Renal cortex interstitium (tissue), 11 donors: ENCODE data around the gene CTIF. TPM values are rescaled to one million over a fixed set of nuclear protein-coding genes. Genes with fewer than 3 reads are reported as not detected.

Experiments
- DNase-seq, 11 donors: peaks; one replicate each; pipeline ENCODE4 v3.0.0-alpha.2; 2013; ENCODE audit warnings: low read depth in 9 of 11, low spot score in 4 of 11; ENCODE audit errors: extremely low read depth in 1 of 11
- polyA plus RNA-seq, 3 donors: library from polyadenylated mRNA; unstranded; fragments of 120-200 nt; gene quantifications; one replicate each; pipeline ENCODE4 v1.2.1, GENCODE V29; 2013; ENCODE audit not compliant: insufficient read length in 3 of 3

Gene CTIF
- polyA plus RNA-seq, 3 donors: 17.9 to 26.5 (median 22.6) TPM

DNA sequence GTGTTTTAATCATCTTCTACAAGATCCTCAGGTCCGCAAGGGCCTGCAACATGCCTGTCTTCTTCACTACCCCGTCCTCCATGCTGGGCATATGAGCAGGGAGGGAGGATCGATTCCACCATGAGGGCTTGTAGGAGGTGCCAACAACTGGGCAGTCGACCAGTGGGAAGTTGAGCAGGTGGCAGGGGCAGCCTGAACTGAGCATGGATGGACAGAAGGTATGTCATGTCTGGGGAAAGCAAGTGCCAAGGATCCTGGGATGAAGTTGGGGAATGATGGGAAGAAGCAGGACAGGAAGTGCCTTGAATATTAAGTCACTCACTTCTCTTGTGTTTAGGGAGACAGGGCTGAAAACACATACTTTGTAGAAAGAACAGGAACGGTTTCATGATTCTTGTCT lies 44.7 kb downstream of the CTIF start:
- no peak for DNase-seq

DNA sequence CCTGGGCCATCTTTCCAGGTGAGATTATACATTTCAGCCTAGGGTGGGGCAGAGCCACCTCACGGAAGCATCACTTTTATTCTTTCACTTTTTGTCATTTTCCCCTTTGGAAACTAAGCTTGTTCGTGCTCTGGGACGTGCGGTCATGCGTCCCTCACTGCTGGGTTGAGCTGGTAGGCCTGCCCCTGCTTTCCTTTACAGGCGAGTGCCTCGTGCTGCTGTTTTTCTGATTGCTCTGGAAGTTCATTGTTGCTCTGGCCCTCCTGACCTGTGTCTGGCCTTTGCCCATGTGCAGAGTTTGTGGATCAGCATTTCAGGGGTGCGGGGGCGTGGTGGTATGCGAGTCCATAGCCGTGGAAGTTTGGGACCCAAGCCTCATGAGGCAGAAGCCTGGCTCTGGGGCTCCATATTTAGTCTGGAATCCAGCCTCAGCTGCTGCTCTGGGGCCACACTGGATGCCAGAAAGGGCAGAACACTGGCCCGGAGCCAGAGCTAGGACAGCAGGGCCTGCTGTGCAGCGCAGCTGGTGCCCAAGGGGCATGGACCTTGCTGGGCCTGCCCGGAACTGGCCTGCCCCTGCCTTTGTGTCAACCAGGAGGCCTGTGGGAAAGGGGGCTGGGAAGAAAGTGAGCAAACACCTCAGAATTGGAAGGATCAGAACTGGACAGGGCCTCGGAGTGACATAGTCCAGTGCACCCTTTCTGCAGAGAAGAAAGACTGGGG lies 51.1 kb downstream of the CTIF start:
- DNase-seq: no peak

DNA sequence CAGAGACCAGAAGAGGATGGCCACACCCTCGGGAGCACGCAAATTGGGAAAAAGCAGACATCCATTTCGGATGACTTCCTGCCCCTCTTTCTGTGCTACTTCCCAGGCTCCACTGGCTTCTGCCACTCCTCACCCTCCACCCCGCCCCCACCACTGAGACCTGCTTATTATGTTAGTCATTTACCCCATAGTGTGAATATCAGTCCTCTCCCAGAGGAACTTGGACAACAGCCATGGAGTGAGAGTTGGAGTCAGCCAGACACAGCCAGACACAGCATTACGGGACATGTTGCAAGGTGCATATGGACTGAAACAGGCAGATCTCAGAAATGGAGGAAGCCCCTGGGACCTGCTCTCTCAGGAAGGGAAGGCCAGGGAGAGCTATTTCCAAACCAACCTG lies 51.8 kb downstream of the CTIF start:
- no peak for DNase-seq

DNA sequence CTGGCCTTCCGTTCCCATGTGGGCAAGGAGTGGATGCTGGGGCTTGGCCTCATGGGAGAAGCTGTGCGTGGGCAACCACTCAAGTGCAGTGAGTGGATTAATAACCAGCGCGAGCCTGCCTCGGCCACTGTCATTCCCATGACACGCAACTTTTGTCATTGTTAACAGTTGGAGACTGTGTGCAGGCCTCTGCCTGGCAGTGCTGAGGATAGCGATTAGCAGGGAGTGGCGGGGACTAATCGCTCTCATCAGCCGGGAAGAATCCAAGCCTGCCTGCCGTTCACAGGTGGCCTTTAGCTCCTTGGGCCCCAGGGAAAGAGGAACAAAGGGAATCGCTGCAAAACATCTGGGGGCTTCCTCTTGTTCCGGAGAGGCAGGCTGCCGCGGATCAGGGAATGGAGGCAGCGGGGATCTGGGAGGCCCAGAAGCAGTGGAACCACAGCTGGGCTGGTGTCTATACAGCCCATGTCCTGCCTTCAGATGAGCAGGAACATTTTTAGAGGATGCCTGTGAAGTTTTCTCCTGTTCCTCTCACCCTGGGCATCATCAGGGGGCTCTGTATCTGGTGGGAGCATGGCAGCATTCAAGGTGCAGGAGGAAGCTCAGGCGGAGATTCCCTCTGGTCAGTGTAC lies 53.8 kb downstream of the CTIF start:
- no peak for DNase-seq

DNA sequence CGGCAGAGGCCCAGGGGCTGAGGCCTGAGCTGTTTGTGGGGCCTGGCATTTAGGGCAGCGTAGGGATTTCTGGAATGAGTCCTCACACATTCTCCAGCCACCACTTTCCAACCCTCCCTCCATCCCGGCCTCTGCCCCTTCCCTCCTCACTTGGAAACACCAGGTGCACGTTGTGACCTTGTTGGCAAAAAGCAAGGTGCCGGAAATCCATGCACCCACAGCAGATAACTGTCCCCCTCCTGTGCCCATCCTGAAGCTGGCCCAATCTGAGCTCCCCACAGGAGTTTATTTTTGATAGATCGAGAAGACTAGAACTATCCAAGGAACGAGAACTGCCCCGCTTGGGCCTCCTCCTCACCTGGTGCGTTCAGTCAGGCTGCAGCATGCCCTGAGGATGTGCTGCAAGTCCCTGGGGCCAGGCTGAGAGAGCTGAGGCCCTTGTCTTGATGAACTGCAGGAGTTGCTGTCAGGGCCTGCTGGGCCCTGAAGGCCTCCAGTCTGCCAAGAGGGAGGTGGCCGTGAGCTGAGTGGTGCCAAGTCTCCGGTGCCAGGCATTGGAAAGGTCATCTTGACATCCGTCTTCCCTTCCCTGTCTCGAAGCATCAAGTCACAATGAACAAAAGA lies 55.8 kb downstream of the CTIF start:
- no peak for DNase-seq

DNA sequence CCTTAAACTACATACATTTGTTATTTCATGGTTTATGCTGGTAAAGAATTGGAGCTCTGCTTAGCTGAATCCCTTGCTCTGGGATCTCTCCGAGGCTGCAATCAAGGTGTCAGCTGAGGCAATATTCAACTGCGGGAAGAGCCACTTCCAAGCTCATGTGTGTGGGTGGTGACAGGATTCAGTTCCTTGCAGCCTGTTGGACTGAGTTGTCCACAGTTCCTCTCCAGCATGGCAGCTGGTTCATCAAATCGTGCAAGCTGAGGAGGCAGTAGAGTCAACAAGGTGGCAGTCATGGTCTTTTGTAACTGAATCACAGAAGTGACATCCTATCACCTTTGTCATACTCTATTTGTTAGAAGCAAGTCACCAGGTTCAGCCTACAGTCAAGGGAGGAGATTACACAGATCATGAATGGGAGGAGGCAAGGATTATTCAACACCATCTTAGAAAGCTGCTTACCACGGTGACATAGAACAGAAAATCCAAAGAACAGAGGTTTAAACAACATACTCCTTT lies 56.9 kb downstream of the CTIF start:
- no peak for DNase-seq

DNA sequence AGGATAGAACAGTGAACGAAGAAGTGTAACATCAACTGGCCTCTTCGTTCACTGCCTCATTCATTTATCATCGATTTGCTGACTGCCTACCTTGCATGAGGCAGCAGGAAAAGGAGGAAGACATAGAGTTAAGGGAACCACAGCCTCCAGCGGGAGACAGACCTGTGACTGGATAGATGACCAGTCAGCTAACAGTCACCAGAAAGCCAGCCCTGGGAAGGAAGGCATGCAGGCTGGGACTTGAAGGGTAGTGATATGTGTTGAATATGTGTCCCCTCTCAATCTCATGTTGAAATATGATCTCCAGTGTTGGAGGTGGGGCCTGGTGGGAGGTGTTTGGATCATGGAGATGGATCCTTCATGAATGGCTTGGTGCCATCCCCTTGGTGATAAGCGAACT lies 58.3 kb downstream of the CTIF start:
- no peak for DNase-seq

DNA sequence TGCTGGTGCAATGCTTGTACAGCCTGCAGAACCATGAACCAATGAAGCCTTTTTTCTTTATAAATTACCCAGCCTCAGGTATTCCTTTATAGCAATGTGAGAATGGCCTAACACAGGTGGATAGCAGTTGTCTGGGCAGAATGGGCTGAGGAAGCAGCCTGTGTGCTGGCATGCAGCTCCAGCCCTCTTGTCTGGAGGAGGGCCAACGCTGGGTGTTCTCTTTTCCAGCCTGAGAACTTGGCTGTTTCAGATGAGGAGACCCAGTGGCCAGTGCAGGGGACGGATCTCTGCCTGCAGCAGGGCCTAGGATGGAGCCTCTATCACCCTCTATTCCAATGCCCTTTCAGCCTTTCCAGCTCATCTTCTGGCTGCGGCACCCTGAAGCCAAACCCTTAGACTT lies 58.8 kb downstream of the CTIF start:
- no peak for DNase-seq

DNA sequence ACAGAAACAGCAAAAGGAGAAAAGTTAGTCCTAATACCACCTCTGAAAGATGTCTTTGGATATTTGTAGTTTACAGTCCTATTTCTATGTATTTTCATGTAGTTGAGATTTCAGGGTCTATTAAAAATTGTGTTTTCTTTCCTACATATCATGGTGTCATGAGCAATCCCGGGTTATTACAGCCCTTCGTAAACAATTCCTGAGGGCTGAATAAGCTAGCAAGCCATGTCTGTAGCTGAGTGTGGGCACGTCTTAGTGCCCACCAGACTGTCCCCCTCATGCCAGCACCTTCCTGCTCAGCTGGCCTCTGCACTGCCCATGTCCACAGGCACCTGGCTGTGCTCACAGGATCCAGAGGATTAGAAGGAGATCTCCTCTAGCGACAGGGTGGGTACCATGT lies 60.6 kb downstream of the CTIF start:
- no peak for DNase-seq

DNA sequence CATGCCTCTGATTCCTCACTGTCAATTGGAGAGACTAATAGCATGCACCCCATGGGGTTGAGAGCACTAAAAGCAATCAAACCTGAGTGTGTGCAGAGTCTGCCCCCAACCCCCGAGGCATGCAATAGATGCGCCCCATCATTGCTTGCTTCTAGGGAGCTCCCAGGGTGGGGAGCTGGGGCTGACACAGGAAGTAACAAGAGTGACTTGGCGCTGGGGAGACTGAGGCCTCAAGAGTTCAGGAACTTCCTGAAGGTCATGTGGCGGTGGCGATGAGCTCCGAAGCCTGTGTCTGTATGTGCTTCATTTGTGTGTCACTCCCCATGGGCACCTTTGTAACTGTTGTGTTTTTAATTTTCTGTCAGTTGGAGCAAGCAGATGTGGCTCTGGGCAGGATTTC lies 61.2 kb downstream of the CTIF start:
- DNase-seq: no peak

DNA sequence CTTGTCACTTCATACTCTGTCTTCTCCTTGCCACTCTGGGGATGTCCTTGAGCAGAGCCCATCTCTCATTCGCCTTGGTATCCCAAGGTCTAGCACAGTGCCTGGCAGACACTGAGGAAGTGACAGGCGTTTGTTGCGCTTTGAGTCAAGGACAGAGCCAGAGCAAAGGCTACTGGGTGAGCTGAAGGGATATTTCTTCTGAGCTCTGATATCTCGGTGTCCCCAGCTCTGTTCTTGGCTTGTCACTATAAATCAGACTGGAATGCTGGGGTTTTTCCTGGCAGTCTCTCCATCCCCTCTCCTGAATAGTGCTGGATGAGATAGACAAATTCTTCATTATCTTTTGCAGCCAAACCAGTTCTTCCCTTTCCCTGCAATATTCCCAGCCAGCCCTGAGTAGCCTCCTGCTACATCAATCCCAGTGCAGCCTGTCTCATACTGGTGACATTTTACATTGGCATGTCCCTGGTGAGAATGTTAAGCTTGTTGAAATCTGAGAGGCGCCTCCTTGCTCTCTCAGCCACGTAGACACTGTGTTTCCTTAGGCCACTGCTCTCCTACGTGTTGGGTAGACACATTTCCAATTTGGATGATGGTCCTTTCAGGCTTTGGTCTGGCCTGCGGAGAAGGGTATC lies 61.7 kb downstream of the CTIF start:
- DNase-seq: no peak

DNA sequence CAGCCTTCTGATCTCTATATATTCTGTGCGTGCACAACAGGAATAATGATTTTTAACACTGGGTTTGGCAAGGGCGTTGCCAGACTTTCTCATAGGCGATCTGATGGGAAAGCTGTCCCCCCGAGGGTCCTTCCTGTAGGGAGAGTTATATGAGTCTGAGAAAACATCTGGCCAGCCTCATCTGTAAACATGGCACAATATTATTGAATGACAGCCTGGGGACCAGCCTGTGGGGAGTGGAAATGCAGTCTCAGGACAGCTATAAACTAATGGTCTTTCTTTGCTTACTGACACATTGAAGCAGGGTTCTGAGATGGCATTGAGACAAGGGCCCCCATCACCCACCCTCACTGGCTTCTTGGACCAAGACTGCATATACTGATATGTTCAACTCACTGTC lies 62.5 kb downstream of the CTIF start:
- no peak for DNase-seq

DNA sequence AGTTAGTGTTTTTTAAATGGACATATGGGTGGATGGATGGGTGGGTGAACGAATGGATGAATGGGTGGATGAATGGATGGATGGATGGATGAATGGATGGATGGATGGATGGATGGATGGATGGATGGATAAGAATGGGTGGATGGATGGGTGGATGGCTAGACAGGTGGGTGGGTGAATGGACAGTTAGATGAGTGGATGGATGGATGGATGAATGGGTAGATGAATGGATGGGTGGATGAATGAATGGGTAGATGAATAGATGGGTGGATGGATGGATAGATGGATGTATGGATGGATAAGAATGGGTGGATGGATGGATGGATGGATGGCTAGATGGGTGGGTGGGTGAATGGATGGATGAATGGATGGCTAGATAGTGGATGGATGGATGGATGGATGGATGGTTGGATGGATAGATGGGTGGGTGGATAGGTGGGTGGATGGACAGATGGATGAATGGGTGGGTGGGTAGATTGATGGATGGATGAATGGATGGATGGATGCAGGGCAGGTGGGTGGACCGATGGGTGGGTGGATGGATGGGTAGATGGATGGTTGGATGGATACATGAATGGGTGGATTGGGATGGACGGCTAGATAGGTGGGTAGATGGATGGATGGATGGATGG lies 64.0 kb downstream of the CTIF start:
- no peak for DNase-seq

DNA sequence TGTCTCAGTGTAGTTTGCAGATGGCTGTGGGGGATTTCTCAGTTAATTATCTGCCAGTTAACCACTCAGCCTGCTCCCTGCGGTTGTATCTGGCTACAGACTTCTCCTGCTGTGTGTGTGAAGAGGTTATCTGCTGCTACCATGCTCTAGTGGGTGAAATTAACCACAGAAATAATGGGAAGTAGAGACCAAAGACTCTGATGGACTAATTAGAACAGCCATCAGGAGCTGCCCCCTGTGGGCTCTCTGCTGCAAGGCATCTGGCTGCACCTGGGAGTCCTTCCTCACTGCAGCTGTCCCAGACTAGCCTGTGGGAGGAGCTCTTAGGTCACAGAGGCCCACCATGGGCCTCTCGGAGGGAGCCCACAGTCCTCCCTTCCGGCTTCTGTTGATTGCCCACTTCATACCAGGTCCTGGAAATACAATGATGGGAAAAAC lies 66.6 kb downstream of the CTIF start:
- DNase-seq: no peak

DNA sequence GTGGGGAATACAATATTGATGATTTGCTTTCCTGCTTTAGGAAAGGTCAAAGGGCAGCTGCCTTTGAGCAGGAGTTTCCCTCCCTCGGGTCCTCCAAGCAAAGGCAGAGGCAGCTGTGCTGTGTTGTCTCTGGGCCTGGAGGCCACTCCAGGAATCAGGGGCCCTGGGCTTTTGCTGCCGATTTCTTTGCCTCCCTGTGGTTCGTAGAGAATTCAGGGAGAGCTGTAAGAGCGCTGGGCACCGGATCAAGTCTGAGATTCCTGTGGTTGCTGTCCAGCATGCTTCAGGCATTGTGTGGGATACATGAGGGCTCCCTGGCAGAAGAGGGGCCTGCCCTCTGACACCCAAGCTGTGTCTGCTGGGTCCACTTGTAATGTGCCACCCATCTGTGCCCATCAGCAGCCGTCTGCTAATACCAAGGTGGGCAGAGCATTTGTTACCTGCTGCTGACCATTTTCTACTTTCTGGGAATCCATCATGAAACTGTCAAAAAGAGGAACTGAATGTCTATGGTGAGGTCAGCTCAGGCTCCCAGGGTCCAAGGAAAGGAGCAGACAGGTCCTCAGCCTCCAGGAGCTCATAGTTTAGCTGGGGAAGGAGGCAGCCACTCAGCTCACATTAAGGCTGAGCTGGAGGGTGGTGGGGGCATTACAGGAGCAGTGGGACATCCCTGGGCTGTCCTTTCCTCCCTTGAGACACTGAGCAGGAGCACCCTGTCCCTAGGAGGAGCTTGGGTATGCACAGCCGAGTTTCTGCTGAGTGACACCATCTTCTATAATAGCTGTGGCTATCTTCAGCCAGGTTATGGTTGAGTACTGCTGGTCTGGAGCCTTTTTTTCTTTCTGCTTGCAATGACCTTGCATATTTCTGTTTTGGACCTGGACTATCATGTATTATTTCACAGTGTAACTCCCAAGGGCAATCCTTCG lies 68.5 kb downstream of the CTIF start:
- DNase-seq: no peak

DNA sequence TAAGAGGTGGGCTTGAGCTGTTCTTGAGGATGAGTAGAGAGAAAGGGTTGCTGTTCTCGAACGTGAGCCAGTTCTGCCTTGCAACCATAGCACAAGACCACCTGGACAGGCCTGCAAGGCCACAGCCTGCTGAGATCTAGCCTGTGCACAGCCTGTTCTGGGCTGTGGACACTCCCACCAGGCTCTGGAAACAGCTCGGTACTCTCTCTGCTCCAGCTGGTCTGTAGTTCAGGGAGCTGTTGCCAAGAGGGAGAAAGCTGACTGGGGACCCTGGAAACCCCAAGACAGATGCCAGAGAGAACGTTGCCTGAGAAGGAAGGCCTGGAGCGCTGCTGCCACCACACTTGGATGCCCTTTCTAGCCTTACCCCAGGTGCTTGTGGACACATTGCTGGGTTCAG lies 69.8 kb downstream of the CTIF start:
- no peak for DNase-seq

DNA sequence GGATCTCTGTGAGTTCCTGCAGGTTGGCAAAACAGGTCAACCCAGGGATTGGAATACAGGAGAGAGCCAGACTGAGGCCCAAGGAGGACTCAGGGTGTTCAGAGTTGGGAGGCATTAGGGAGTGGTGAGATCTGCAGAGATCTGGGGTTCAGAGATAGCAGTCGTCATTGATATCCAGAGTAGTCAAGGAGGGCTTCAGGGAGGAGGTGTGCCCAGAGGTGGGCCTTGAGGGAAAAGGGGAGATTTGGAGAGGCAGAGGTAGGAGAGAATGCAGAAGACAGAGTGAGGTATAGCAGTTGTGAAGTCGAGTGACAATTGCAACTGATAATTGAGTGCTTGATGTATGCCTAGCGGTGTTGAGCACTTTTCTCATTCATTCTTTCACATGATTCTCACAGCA lies 70.3 kb downstream of the CTIF start:
- DNase-seq: no peak
